D721Med (cell line): ENCODE results near the gene PLCB1.
"Not testable (repeated sequence)": the region's sequence is repeated elsewhere in the genome, so short reads cannot be mapped to it uniquely, and the experiment has no call there.

Experiments
- DNase-seq: peaks from one replicate; pipeline ENCODE4 v3.0.0; 2011; ENCODE audit warnings: low spot score; ENCODE audit not compliant: insufficient read length
- FAIRE-seq: peaks from 2 replicates; lab custom pipeline; 2011; peaks lifted over from hg19 to GRCh38; lab: Jason Lieb, UNC
- TF ChIP-seq, protein P1 (sequence below): IDR thresholded peaks from 2 replicates; pipeline ENCODE4 v1.5.1; 2012; ENCODE audit warnings: mild to moderate bottlenecking, control low read depth; ENCODE audit not compliant: insufficient read depth; ENCODE audit errors: missing control alignments

The PLCB1 gene

DNA sequence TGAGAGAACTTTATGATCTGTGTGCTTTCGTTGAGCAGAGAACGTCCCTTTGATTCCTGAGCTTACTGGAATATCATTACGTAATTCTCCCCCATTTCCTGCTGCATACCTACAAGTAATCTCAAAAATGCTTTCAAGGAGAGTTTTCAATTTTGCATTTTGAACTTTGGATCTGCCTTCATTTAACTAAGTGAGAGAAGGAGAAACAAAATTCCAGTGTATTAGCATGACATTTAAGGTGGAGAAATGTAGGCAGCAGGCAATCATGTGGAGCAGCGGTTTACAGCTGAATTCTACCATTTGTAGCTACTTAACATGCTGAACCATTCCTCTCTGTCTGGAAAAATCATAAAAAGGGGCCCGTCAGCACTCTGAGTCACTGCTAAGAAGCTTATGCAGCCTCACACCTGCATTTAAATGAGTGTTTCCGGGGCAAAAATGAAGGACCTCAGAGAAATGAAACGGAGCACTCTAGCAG is 451.5 kb downstream of the PLCB1 start:
- TF ChIP-seq, protein P1, sequence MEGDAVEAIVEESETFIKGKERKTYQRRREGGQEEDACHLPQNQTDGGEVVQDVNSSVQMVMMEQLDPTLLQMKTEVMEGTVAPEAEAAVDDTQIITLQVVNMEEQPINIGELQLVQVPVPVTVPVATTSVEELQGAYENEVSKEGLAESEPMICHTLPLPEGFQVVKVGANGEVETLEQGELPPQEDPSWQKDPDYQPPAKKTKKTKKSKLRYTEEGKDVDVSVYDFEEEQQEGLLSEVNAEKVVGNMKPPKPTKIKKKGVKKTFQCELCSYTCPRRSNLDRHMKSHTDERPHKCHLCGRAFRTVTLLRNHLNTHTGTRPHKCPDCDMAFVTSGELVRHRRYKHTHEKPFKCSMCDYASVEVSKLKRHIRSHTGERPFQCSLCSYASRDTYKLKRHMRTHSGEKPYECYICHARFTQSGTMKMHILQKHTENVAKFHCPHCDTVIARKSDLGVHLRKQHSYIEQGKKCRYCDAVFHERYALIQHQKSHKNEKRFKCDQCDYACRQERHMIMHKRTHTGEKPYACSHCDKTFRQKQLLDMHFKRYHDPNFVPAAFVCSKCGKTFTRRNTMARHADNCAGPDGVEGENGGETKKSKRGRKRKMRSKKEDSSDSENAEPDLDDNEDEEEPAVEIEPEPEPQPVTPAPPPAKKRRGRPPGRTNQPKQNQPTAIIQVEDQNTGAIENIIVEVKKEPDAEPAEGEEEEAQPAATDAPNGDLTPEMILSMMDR: no peak
- DNase-seq: no peak
- no peak for FAIRE-seq

DNA sequence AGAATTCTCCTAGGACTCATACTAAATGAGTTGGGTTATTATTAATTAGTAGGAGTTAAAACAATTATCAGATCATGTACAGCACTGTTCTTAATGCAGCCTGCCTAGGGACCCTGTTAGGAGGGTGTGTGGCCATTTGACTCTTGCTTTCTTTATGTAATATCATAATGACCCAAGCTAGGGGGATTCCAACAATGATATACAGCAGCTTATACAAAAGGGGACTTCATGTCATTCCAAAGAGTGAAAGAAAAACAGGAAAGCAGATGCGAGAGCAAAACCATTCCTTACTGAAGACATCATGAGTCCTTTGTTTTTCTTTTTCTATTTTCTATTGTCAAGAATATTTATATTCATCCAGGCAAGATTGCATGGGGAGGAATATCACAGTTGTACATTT is 455.2 kb downstream of the PLCB1 start:
- DNase-seq (no peak), FAIRE-seq (no peak)
- TF ChIP-seq, protein P1: no peak

DNA sequence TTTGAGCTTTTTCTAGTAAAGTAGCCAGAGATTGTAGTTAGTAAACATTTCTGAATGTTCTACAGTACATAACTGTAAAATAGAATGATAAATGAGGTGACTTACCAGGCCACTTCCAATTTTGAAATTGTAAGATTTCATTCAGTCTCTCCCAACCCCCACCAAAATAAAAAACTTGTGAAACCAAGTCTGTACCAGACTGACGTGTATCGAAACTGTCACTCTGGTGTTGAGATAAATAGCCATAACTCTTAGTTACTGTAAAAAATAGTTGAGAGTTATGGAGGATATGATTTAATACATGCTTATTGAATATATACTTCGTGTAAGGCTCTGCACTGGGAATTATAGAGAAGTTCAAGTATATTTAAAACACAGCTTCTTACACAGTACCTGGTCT is 455.7 kb downstream of the PLCB1 start:
- FAIRE-seq (no peak), DNase-seq (no peak)
- TF ChIP-seq, protein P1: no peak

DNA sequence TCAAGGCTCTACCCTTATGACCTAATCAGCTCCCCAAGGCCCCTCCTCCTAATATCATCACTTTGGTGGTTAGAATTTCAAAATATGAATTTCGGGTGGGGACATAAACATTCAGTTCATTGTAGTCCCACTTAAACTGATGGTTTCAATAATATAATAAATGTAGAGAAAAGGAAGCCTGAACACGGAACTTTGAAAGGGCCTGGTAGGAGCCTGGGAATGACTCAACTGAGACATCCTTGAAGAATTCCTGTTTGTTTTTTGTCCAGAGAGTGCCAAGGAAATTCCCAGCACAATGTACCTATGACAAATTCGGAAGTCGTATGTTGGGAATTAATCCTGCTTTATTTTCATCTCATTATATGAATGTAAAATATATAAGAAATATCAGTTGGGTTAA is 457.9 kb downstream of the PLCB1 start:
- FAIRE-seq (no peak), DNase-seq (no peak)
- TF ChIP-seq, protein P1: no peak

DNA sequence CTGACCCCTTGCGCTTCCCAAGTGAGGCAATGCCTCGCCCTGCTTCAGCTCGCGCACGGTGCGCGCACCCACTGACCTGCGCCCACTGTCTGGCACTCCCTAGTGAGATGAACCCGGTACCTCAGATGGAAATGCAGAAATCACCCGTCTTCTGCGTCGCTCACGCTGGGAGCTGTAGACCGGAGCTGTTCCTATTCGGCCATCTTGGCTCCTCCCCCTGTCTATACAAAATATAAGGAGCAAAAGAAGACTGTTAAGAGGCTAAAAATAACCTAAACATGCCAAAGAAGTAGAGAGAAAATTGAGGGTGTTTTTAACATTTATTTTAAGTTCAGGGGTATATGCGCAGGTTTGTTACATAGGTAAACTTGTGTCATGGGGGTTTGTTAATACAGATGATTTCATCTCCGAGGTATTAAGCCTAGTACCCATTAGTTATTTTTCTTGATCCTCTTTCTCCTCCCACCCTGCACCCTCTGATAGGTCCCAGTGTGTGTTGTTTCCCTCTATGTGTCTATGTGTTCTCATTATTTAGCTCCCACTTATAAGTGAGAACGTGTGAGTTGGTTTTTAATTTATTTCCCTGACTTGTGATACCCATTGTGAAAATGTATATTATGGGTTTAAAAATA is 469.0 kb downstream of the PLCB1 start:
- FAIRE-seq, DNase-seq: not testable (repeated sequence)

DNA sequence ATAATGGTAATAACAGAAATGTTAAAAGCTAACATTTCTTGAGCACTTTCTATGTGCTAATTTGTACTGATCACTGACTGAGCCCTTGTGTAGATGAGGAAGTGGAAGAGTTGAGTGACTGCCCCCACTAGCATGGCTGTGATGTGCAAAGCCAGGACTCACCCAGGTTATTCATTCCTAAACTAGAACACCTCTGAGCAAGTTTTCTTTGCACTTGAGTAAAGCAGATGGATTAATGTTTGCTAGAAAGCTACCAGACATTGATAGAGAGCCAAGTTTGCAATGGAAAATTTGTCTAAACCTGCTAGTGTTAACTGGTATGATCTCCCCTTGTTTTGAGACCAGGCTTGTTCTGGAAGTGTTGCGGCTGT is 469.5 kb downstream of the PLCB1 start:
- no peak for FAIRE-seq
- TF ChIP-seq, protein P1: no peak
- no peak for DNase-seq

DNA sequence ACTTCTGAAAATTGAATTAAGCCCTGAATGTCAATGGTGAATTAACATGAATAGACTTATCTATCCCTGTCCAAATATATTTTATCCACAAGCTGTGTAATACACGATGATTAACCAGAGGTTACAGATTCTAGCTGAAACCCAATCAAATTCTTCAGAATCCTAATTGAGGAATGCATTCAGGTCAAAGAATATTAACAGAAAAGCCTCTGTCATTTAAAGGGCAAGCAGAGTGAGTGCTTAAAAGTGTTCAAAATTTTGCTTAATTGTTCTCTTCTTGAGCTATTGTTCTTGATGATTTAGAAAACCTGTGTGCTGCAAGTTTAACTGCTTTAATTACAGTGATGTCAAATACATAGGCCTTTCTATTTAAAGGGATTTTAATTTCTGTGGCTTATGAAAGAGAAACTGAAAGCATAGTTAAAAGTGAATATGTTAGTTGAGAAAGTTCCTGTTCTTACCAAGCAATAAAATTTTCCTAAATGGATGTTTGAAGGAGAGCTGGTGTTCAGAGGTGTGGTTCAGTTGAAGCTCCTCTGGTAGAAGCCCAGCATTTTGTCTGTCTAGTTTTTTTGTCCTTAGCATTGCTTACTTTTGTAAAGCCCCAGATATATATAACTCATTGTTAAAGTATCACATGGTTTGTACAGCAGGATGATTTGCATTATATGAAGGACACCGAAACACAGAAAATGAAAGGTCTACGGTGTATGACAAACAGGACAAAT is 470.5 kb downstream of the PLCB1 start:
- DNase-seq: no peak
- TF ChIP-seq, protein P1: no peak
- no peak for FAIRE-seq
